WERI-Rb-1 (cell line): ENCODE results near the gene LPP.

ENCODE experiments used
- DNase-seq: peaks from one replicate; pipeline ENCODE4 v3.0.0-alpha.2; 2020
- H3K27ac ChIP-seq: fragments of 250-450 bp; sonication (Bioruptor Pico); 2 replicates; pipeline ENCODE4 v1.5.1; 2020; ENCODE audit warnings: mild to moderate bottlenecking, moderate library complexity
- H3K27me3 ChIP-seq: fragments of 250-450 bp; sonication (Bioruptor Pico); 2 replicates; pipeline ENCODE4 v1.5.1; 2021; ENCODE audit warnings: mild to moderate bottlenecking, low read depth, moderate library complexity; ENCODE audit not compliant: insufficient read depth, severe bottlenecking
- H3K36me3 ChIP-seq: fragments of 250-450 bp; sonication (Bioruptor Pico); 2 replicates; pipeline ENCODE4 v1.5.1; 2020; ENCODE audit warnings: mild to moderate bottlenecking, moderate library complexity
- H3K4me3 ChIP-seq: 2 replicates; pipeline ENCODE4 v1.5.1; 2011; ENCODE audit warnings: low read depth, mild to moderate bottlenecking, control low read depth, low read length
- H3K9me3 ChIP-seq: fragments of 250-450 bp; sonication (Bioruptor Pico); 2 replicates; pipeline ENCODE4 v1.5.1; 2021; ENCODE audit warnings: mild to moderate bottlenecking, moderate library complexity; ENCODE audit not compliant: severe bottlenecking
- TF ChIP-seq, protein P1 (sequence below): IDR thresholded peaks from 2 replicates; pipeline ENCODE4 v1.5.1; 2011; ENCODE audit warnings: low read depth, mild to moderate bottlenecking, control low read depth, inconsistent platforms, low read length

Gene LPP

DNA sequence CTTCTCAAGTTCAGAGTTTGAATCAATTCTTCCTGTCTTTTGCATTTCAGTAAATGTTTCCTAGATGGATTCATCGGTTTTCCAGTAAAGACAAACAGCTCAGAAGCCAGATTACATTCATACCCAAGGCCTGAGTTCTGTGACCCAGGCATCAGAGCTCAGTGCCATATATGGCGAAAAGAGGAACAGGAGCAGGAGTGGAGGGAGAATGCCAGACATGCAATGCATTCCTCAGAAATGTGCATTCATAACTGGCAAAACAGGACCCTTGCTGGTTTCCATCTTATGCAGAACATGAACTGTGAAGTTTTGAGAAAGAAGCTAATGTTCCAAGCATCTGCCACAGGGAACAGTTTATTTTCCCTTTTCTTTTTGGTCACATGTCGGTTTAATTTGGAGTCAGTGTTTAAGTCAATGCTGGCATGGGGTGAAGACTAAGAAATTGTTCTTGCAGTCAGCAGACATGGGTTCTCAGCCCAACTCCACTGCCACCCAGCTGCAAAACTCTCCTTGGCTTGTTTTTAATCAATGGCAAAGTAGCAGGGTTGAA, 116.5 kb downstream of the LPP start:
- no peaks in the 10 kb centered on the region for H3K9me3 ChIP-seq
- no peaks in the 10 kb centered on the region for H3K27me3 ChIP-seq
- no peaks in the 10 kb centered on the region for H3K36me3 ChIP-seq
- TF ChIP-seq, protein P1, sequence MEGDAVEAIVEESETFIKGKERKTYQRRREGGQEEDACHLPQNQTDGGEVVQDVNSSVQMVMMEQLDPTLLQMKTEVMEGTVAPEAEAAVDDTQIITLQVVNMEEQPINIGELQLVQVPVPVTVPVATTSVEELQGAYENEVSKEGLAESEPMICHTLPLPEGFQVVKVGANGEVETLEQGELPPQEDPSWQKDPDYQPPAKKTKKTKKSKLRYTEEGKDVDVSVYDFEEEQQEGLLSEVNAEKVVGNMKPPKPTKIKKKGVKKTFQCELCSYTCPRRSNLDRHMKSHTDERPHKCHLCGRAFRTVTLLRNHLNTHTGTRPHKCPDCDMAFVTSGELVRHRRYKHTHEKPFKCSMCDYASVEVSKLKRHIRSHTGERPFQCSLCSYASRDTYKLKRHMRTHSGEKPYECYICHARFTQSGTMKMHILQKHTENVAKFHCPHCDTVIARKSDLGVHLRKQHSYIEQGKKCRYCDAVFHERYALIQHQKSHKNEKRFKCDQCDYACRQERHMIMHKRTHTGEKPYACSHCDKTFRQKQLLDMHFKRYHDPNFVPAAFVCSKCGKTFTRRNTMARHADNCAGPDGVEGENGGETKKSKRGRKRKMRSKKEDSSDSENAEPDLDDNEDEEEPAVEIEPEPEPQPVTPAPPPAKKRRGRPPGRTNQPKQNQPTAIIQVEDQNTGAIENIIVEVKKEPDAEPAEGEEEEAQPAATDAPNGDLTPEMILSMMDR = no peak
- no peak for DNase-seq
- no peak overlapping the region for H3K27ac ChIP-seq
- H3K4me3 ChIP-seq = no peak overlapping the region

DNA sequence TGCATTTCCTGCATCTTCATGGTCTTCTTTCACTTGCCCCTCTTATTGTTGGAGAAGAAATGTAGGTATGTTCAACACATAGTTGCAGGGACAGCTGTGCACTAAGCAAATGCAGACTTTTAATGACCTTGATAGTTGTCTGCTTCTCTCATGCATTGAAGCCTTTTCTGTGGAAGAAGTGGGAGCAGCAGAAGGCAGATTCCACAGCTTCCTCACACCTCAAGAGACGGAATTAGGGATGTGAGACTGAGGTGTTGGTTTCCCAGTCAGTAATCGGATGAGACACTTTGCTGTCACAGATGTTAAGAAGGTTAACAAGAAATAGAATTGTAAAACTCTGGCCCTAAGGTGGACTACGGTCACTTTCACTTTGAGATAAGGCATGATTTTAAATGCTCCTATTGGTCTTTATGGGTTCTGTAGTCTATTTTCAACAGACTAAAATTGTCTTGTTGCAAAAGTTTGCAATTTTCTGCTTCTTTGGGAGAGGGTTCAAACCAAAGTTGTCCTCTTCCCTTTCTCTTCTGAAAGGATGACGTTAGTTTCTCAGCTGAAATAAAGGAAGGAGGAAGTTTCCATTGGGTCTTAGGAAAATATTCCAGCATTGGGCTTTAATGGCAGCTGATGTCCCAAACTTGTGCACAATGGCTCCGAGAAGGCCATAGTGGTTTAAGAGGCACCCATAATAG, 117.4 kb downstream of the LPP start:
- Histone ChIP-seq H3K27me3 (no peaks in the 10 kb centered on the region), H3K27ac (no peak overlapping the region), H3K4me3 (no peak overlapping the region), H3K36me3 (no peaks in the 10 kb centered on the region), H3K9me3 (no peaks in the 10 kb centered on the region)
- TF ChIP-seq, protein P1 = no peak
- DNase-seq = no peak

DNA sequence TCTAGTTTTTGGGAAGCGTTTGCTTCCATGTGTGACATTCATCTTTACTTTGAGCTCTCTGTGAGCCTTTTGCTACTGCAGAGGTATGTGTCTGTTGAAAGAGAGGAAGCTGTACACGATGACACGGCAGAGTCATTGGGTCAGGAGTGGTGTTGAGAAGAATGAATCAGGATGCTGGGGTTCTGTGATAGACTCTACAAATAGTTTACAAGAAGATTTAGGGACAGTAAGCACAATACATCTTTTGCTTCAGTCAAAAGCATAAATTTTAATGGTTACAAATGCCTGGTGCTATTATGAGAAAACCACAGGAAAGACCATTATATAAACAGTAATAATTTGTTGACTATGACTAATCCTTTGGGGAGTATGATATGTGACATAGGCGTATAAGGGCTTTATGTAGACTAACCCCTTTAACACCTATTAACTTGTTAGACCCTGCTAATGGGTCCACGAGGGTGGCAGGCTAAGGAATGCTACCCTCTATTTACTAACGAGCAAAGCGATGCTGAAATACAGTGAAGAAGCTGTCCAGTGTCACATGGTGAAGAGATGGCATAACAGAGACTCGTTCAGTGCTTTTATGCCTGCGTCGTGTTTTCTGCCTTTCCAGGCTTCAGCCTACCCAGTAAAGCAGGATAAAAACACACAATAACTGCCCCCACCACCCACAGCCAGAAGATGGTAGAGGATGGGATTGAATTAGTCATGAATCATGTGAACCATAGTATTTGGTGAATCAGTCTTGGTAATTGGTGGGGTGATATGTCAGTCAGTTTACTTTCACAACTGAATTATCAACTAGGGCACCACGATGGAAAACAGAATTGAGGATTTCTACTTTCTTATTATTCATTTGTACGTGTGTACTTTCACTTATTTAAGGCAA, 118.8 kb downstream of the LPP start:
- no peak overlapping the region for H3K27ac ChIP-seq
- TF ChIP-seq, protein P1 = no peak
- no peaks in the 10 kb centered on the region for H3K9me3 ChIP-seq
- H3K27me3 ChIP-seq = no peaks in the 10 kb centered on the region
- no peak overlapping the region for H3K4me3 ChIP-seq
- no peak for DNase-seq
- H3K36me3 ChIP-seq = no peaks in the 10 kb centered on the region

DNA sequence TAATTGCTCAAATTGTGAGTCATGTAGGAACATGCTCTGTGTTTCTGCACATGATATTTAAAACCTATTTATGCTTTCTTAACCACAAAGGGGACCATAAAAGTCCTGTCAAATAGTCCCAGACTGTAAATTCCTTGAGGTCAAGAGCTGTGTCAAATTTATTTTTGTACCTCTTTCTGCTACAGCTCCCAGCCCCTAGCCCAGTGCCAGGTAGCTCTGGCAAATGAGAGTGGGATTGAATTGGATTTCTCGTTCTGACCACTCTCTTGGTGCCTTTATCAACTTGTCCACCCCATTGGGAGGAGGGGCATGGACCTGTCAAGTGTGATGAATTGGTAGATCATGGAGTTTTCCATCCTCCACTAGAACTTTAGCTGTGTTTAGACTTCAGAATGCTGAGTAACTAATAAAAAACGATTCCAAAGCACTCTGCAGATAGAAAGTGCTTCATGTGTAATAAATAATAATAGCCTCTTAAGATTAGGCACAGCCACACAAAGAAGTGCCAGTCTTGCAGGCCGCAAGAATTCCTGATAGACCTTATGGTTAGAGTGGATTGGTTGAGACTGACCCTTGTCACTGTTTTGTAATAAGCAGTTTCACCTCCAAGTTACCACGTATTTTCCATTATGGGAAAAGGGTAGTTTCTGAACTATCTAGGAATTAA, 120.4 kb downstream of the LPP start:
- H3K9me3 ChIP-seq = no peaks in the 10 kb centered on the region
- no peak for DNase-seq
- TF ChIP-seq, protein P1 = no peak
- no peaks in the 10 kb centered on the region for H3K36me3 ChIP-seq
- H3K27me3 ChIP-seq = no peaks in the 10 kb centered on the region
- no peak overlapping the region for H3K4me3 ChIP-seq
- H3K27ac ChIP-seq = no peak overlapping the region

DNA sequence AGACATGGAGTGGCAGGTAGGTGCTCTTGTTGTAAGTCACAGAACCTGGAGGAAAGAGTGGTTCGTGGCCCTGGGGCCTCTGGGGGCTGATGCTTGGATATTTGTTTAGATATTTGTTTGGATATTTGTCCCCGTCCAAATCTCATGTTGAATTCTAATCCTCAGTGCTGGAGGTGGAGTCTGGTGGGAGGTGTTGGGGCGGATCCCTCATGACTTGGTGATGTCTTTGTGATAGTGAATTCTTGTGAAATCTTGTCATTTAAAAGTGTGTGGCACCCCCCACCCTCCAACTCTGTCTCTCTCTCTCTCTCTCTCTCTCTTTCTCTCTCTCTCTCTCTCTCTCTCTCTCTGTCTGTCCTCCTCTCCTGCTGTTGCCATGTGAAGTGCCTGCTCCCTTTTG, 122.4 kb downstream of the LPP start:
- no peak overlapping the region for H3K27ac ChIP-seq
- DNase-seq = no peak
- H3K36me3 ChIP-seq = no peaks in the 10 kb centered on the region
- H3K27me3 ChIP-seq = no peaks in the 10 kb centered on the region
- H3K4me3 ChIP-seq = no peak overlapping the region
- TF ChIP-seq, protein P1 = no peak
- H3K9me3 ChIP-seq = no peaks in the 10 kb centered on the region
